Gastroesophageal sphincter (tissue), 4 donors: ENCODE results near the gene SLC2A6. TPM values are rescaled to one million over a fixed set of nuclear protein-coding genes. Genes with fewer than 3 reads are reported as not detected.

ENCODE experiments used
- ATAC-seq: fragments of 150-250 bp; one replicate; pipeline ENCODE4 v1.9.1; 2016; ENCODE audit warnings: mild to moderate bottlenecking, moderate library complexity
- H3K27ac ChIP-seq, 4 donors: fragments of 200-600 bp; sonication (generic) in 3 of 4; 1 replicate in 3 of 4; 2 replicates in 1 of 4; pipeline ENCODE4 v1.5.1; 2016 to 2019
- H3K27me3 ChIP-seq: fragments of 200-600 bp; sonication (generic); one replicate; pipeline ENCODE4 v1.5.1; 2019
- H3K36me3 ChIP-seq, 2 donors: fragments of 200-600 bp; sonication (generic); one replicate each; pipeline ENCODE4 v1.5.1; 2019; ENCODE audit warnings: control low read depth in 1 of 2
- H3K4me1 ChIP-seq, 3 donors: fragments of 200-600 bp; sonication (generic); 1 replicate in 2 of 3; 2 replicates in 1 of 3; pipeline ENCODE4 v1.5.1; 2016 to 2019; ENCODE audit warnings: control low read depth in 2 of 3
- H3K4me3 ChIP-seq, 2 donors: fragments of 200-600 bp; sonication (generic); one replicate each; pipeline ENCODE4 v1.5.1; 2019; ENCODE audit warnings: mild to moderate bottlenecking in 1 of 2, moderate library complexity in 1 of 2
- H3K9me3 ChIP-seq, 3 donors: fragments of 200-600 bp; sonication (generic); one replicate each; pipeline ENCODE4 v1.5.1; 2017 to 2019; ENCODE audit warnings: control low read depth in 2 of 3
- EP300 ChIP-seq: sonication (generic); formaldehyde crosslinking; IDR thresholded peaks from one replicate; pipeline ENCODE4 v1.6.1; 2017; ENCODE audit warnings: antibody characterized with exemption, mild to moderate bottlenecking
- POLR2A ChIP-seq, 2 donors: fragments of 450-650 bp; IDR thresholded peaks; one replicate each; pipeline ENCODE4 v1.6.1; 2017; ENCODE audit warnings: antibody characterized with exemption in 2 of 2, mild to moderate bottlenecking in 2 of 2, moderate library complexity in 1 of 2
- POLR2AphosphoS5 ChIP-seq: sonication (generic); formaldehyde crosslinking; IDR thresholded peaks from one replicate; pipeline ENCODE4 v1.6.1; 2017; ENCODE audit warnings: antibody characterized with exemption
- WGBS, 2 donors: methylation state at CpG; one replicate each; pipeline ENCODE4 v1.1.5; 2018; ENCODE audit warnings: low coverage in 1 of 2; 5-methylcytosine and 5-hydroxymethylcytosine counted together
- total RNA-seq, 4 donors: library from RNA; depleted of rRNA; stranded (reverse); fragments of >200 nt; gene quantifications; one replicate each; pipeline ENCODE4 v1.1.0, GENCODE V29; 2016
- TF ChIP-seq, protein P1 (sequence below), 4 experiments: fragments of 200-600 bp in 2 of 4; fragments of 450-650 bp in 2 of 4; sonication (generic) in 1 of 4; IDR thresholded peaks; one replicate each; pipeline ENCODE4 v1.5.1; 2017 to 2019; ENCODE audit warnings: antibody characterized with exemption in 4 of 4, mild to moderate bottlenecking in 2 of 4, moderate library complexity in 2 of 4

The SLC2A6 gene
- total RNA-seq, 4 donors from 2014 or later: 1.7 to 11.8 (median 5.2) TPM

DNA sequence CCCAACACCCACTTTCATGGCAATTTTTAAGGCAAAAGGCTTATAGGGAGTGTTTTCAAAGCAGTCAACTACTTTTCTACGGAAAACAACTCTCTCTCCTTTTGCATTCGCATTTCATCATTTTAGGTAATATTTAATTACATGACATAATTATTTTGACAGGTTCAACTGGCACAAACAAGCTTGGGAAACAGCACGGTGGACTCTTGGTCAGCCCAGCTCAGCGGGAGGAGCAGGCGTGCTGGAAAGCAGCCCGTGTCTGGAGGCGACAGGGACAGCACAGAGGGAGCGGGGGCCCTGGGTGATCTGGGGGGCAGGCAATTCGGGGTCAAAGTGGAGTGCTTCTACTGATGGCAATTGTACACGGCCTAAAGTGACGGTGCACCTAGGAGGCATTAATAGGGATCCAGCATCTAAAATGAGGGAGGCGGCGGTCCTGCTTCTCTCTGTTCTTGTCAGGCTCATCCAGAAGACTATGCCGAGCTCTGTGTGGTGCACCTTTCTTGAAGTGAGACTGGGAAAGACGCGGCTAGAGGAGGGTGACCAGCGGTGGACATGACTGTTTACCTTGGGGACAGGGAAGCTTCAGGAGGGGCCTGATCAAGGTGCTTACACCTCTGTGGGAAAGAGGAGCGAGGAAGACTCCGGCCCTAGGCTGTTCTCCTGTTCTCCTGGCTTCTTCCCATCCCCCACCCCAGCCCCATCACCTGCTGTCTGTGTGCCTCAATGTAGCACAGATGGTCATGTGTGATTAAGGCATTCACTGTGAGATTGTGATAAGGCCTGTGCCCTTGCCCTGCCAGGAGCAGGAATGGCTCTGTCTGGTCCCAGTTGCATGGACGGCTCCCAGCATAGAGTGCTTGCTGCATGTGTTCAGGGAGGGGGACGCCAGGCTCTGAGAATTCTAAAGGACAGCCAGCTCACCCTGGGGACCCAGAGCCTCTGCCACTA lies 42.5 kb upstream of the SLC2A6 start:
- ATAC-seq: no peak
- WGBS, 2 donors: 90 to 95% methylated on average over 9 to 11 of the region's 21 CpGs

DNA sequence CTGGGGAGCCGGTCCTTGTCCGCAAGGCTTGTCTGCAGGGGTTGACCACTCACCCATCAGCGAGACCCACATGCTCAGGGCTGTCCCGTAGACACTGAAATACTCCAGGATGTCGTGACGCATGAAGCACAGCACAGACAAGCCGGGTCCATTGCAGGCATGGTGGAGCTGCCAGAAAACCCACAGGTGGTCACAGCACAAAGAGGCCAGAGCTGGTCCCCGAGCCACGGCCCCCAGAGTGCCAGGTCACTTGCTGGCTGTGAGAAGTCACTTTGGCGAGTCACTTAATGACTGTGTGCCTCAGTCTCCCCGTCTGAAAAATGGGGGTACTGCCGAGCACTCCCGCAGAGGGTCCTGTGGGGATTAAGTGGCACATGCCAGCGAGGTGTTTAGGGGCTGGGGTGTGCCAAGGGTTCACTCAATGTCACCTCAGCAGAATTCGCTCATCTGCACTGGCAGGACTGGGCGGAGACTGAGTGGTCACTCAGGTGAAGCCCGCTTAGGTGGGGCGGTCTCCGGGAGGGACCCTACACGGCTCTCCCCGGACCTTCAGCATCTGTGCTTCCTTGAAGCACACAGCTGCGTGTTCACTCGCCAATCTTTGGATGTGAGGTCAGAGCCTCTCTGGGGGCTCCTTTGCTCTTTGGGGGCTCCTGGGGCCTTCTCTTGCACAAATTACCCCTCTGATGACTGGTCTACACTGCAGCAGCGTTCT lies 41.4 kb upstream of the SLC2A6 start:
- no peak for TF ChIP-seq POLR2A (IDR thresholded peaks at IDR 0.05)
- no peak for TF ChIP-seq POLR2AphosphoS5
- TF ChIP-seq, protein P1, sequence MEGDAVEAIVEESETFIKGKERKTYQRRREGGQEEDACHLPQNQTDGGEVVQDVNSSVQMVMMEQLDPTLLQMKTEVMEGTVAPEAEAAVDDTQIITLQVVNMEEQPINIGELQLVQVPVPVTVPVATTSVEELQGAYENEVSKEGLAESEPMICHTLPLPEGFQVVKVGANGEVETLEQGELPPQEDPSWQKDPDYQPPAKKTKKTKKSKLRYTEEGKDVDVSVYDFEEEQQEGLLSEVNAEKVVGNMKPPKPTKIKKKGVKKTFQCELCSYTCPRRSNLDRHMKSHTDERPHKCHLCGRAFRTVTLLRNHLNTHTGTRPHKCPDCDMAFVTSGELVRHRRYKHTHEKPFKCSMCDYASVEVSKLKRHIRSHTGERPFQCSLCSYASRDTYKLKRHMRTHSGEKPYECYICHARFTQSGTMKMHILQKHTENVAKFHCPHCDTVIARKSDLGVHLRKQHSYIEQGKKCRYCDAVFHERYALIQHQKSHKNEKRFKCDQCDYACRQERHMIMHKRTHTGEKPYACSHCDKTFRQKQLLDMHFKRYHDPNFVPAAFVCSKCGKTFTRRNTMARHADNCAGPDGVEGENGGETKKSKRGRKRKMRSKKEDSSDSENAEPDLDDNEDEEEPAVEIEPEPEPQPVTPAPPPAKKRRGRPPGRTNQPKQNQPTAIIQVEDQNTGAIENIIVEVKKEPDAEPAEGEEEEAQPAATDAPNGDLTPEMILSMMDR (IDR thresholded peaks at IDR 0.05): no peak
- no peak for TF ChIP-seq EP300
- no peak for ATAC-seq
- no peaks in the 10 kb centered on the region for H3K9me3 ChIP-seq
- H3K27ac ChIP-seq: no peak overlapping the region
- H3K4me3 ChIP-seq: no peak overlapping the region
- no peaks in the 10 kb centered on the region for H3K36me3 ChIP-seq
- H3K27me3 ChIP-seq: peaks cover 19% of the 10 kb centered on the region
- 82% methylated on average over 13 of the region's 24 CpGs; no CpG with 5 or more reads in 1 of the 2 donors for WGBS, 2 donors
- peaks cover 0 to under 1% (median 0%) of the 10 kb centered on the region in 3 donors for H3K4me1 ChIP-seq

More for the DNA sequence above, 42.5 kb upstream of the SLC2A6 start:
- H3K27ac ChIP-seq: no peak overlapping the region
- H3K4me1 ChIP-seq: peaks cover 0 to 10% (median 0%) of the 10 kb centered on the region in 3 donors
- no peak overlapping the region for H3K4me3 ChIP-seq
- TF ChIP-seq POLR2AphosphoS5 (no peak), EP300 (no peak), POLR2A (IDR thresholded peaks at IDR 0.05) (no peak)
- TF ChIP-seq, protein P1 (IDR thresholded peaks at IDR 0.05): no peak
- H3K36me3 ChIP-seq: no peaks in the 10 kb centered on the region
- H3K27me3 ChIP-seq: peaks cover 9% of the 10 kb centered on the region
- H3K9me3 ChIP-seq: no peaks in the 10 kb centered on the region

DNA sequence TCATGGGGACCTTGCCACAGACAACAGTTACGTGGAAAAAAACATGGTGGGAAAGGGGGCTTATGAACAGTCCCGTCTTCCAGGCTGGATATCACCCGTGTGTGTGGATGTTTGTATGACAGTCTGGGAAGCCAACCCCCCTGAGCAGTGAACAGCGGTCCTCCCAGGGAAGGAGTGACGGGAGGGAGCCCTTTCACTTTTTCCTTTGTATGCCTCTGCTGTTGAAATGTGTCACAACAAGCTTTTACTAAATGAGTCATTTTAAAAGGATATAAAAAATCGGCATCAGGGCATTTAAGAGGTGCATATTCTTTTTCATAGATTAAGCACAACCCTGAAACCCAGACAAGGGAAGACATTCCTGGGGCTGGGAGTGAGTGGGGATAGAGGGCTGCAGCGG lies 40.8 kb upstream of the SLC2A6 start:
- no peak overlapping the region for H3K27ac ChIP-seq
- no peaks in the 10 kb centered on the region for H3K36me3 ChIP-seq
- TF ChIP-seq POLR2AphosphoS5: no peak
- no peak overlapping the region for H3K4me3 ChIP-seq
- H3K9me3 ChIP-seq: no peaks in the 10 kb centered on the region
- peaks cover 0 to 7% (median 3%) of the 10 kb centered on the region in 3 donors for H3K4me1 ChIP-seq
- whole genome bisulfite sequencing, 2 donors: 60 to 72% methylated on average over 6 to 7 of the region's 7 CpGs
- peaks cover 25% of the 10 kb centered on the region for H3K27me3 ChIP-seq
- no peak for ATAC-seq

DNA sequence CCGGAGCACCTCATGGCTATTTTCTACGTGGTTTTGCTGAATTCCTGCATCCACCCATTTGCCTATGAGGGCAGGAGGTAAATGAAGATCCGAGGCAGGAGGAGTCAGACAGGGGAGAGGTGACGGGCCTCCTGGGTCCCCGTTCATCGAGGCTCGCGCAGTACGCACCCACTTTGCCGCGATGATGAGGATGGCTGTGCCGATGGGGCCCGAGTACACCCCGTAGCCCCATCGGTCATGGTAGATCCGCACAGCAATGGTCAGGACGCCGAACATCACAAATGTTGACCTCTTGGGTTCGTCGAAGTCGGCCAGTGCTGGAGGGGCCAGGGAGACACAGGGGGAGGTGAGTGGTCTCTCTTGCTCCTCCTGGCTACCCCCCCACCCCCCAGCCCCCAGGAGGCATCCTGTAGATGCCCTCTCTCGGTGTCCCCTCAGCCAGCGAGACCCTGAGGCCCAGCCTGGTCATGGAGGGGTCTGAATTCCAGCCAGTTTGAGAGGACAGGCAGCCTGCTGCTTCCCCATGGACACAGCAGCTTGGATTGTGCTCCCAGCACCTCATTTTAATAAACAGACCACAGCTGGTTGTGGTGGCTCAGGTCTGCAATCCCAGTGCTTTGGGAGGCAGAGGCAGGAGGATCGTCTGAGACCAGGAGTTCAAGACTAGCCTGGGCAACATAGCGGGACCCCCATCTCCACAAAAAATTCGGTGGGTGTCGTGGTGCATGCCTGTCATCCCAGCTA lies 40.0 kb upstream of the SLC2A6 start:
- Histone ChIP-seq H3K36me3 (no peaks in the 10 kb centered on the region), H3K27ac (no peak overlapping the region), H3K27me3 (peaks cover 29% of the 10 kb centered on the region), H3K4me1 (peaks cover 0 to 11% (median 7%) of the 10 kb centered on the region in 3 donors), H3K4me3 (no peak overlapping the region), H3K9me3 (no peaks in the 10 kb centered on the region)
- 87 to 90% methylated on average over 5 to 19 of the region's 27 CpGs for WGBS, 2 donors
- TF ChIP-seq, protein P1 (IDR thresholded peaks at IDR 0.05): no peak
- no peak for ATAC-seq

DNA sequence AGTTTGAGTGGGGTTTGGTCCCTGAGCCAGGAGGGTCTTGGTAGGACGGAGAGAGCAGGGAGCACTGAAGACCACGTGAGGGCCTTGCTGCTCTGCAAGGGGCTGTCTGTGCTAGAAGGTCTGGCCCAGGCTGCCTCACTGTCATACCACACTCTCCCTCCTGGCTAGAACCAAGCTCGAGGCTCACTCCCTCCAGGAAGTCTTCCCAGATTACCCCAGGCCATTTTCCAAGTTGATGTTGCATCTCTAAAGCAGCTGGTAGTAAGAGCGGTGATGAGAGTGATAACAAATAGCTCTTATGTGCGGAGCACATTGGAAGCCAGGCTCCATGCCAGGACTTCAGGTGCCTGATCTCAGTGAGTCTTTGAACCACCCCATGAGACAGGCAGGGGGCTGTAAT lies 39.3 kb upstream of the SLC2A6 start:
- peaks cover 29% of the 10 kb centered on the region for H3K27me3 ChIP-seq
- no peak for ATAC-seq
- H3K27ac ChIP-seq: no peak overlapping the region
- H3K9me3 ChIP-seq: no peaks in the 10 kb centered on the region
- H3K4me3 ChIP-seq: no peak overlapping the region
- TF ChIP-seq POLR2A (IDR thresholded peaks at IDR 0.05) (no peak), EP300 (no peak), POLR2AphosphoS5 (no peak)
- TF ChIP-seq, protein P1 (IDR thresholded peaks at IDR 0.05): no peak
- WGBS, 2 donors: 80 to 100% methylated on average over 1 of the region's 5 CpGs
- H3K4me1 ChIP-seq: peaks cover 0 to 18% (median 9%) of the 10 kb centered on the region in 3 donors
- no peaks in the 10 kb centered on the region for H3K36me3 ChIP-seq
